ENCODE data around the gene PLEKHF1. TPM values are rescaled to one million over a fixed set of nuclear protein-coding genes. Genes with fewer than 3 reads are reported as not detected.

The PLEKHF1 gene
- total and polyA plus RNA-seq, 7 donors: 1.2 to 34.6 (median 19.4) TPM

DNA sequence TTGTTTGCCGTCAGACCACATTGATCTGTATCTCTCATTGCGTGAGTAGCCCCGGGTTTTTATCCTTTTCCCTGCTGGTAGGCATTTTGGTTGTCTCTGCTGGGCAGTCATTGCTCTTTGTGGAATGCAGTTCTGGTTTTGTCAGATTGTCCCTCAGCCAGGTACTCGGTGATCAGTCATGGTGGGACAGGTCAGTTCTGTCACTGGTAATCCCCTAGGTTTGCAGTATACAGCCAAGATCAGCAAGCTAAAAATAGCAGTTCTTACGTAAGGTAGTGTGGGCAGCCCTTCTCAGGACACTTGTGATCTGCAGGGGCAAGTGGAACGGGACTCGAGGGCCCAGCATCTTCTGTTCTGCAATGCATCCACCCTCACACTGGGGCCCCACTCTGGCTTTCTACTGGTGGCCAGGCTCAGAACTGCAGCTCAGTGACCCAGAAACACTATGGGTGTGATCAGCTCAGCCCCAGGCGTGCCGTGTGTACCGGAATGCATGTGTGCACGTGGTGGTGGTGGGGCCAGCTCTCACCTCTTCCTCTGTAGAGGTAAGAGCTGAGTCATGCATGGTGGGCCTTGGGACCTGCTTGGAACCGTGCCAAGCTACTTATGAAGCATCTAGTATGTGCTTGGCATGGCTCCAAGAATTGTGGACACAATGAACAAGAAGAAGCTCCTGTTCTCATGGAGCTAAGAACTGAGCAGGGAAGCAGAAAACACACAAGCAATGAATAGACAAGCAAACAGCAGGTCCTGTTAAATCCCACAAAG is 6.3 kb downstream of the PLEKHF1 start:
- H3K4me1 ChIP-seq: peaks cover 0 to 57% (median 42%) of the 10 kb centered on the region in 4 donors
- peak; percentile 72 for DNase-seq
- H3K9me3 ChIP-seq: no peaks in the 10 kb centered on the region
- no peak overlapping the region for H3K4me3 ChIP-seq
- peaks cover 15 to 31% (median 23%) of the 10 kb centered on the region in 4 donors for H3K36me3 ChIP-seq
- no peaks in the 10 kb centered on the region for H3K27me3 ChIP-seq
- 55 to 78% methylated on average over 12 of the region's 12 CpGs for WGBS, 2 donors
- intact Hi-C loops (cut with DNase I): no loop called here
- peak overlapping the region in 2 of 4 donors; percentile 49 to 53 for H3K27ac ChIP-seq
- peak in 1 of 4 donors; percentile 35 for TF ChIP-seq POLR2AphosphoS5 (IDR thresholded peaks at IDR 0.05)
- TF ChIP-seq, protein P1, sequence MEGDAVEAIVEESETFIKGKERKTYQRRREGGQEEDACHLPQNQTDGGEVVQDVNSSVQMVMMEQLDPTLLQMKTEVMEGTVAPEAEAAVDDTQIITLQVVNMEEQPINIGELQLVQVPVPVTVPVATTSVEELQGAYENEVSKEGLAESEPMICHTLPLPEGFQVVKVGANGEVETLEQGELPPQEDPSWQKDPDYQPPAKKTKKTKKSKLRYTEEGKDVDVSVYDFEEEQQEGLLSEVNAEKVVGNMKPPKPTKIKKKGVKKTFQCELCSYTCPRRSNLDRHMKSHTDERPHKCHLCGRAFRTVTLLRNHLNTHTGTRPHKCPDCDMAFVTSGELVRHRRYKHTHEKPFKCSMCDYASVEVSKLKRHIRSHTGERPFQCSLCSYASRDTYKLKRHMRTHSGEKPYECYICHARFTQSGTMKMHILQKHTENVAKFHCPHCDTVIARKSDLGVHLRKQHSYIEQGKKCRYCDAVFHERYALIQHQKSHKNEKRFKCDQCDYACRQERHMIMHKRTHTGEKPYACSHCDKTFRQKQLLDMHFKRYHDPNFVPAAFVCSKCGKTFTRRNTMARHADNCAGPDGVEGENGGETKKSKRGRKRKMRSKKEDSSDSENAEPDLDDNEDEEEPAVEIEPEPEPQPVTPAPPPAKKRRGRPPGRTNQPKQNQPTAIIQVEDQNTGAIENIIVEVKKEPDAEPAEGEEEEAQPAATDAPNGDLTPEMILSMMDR (IDR thresholded peaks at IDR 0.05): no peak
- peak in 1 of 4 donors; percentile 19 for TF ChIP-seq EP300 (IDR thresholded peaks at IDR 0.05)
- TF ChIP-seq POLR2A (IDR thresholded peaks at IDR 0.05): no peak

DNA sequence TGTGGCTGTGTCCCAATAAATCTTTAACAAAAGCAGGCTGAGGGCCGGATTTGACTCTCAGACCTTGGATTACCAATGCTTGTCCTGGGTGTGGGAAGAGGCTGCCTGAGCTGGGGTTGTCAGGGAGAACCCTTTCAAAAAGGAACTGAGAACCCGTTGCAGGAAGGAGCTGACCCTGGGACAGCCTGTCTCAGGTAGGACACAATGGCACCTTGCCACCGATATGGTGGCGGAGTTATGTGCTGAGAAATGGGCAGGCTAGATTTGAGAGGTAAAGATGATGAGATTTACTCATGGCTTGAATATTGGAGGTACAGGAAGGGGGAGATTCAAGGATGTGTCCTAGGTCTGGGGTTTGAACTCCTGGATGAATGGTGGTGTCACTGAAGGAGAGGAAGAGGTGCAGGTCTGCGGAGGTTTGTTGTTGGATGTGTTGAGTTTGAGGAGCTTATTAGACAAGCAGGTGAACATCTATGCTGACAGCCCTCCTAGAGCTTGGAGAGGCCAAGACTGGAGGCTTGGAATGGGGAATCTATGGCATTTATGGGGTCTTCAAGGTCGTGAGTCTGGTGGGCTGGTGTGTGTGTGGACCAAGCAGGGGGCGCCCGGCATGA is 7.2 kb downstream of the PLEKHF1 start:
- H3K27me3 ChIP-seq: no peaks in the 10 kb centered on the region
- H3K4me1 ChIP-seq: peaks cover 0 to 57% (median 40%) of the 10 kb centered on the region in 4 donors
- peaks cover 15 to 39% (median 28%) of the 10 kb centered on the region in 4 donors for H3K36me3 ChIP-seq
- peak overlapping the region in 2 of 4 donors; percentile 49 to 53 for H3K27ac ChIP-seq
- WGBS, 2 donors: 81 to 85% methylated on average over 8 of the region's 8 CpGs
- no peak overlapping the region for H3K4me3 ChIP-seq
- DNase-seq: peak; percentile 52
- TF ChIP-seq, protein P1 (IDR thresholded peaks at IDR 0.05): no peak
- no peak for TF ChIP-seq POLR2A (IDR thresholded peaks at IDR 0.05)
- TF ChIP-seq POLR2AphosphoS5 (IDR thresholded peaks at IDR 0.05): no peak
- TF ChIP-seq EP300 (IDR thresholded peaks at IDR 0.05): no peak
- H3K9me3 ChIP-seq: no peaks in the 10 kb centered on the region
- intact Hi-C loops (cut with DNase I): no loop called here

- no peak overlapping the region for H3K27ac ChIP-seq
- H3K9me3 ChIP-seq: no peaks in the 10 kb centered on the region
- peak; percentile 56 for DNase-seq
- H3K4me1 ChIP-seq: peaks cover 0 to 57% (median 40%) of the 10 kb centered on the region in 4 donors
- no peak for TF ChIP-seq POLR2A (IDR thresholded peaks at IDR 0.05)
- TF ChIP-seq POLR2AphosphoS5 (IDR thresholded peaks at IDR 0.05): no peak
- no peak for TF ChIP-seq EP300 (IDR thresholded peaks at IDR 0.05)
- TF ChIP-seq, protein P1 (IDR thresholded peaks at IDR 0.05): no peak
- no peaks in the 10 kb centered on the region for H3K27me3 ChIP-seq
- H3K4me3 ChIP-seq: no peak overlapping the region
- peaks cover 15 to 40% (median 29%) of the 10 kb centered on the region in 4 donors for H3K36me3 ChIP-seq
- WGBS, 2 donors: 59 to 85% methylated on average over 11 of the region's 11 CpGs
- intact Hi-C loops (cut with DNase I): no loop called here
Observed at GRCh38 chr19:29672933-29673336, 7.7 kb downstream of the PLEKHF1 start.

- Histone ChIP-seq H3K4me3 (no peak overlapping the region), H3K27ac (no peak overlapping the region), H3K27me3 (no peaks in the 10 kb centered on the region), H3K36me3 (peaks cover 15 to 40% (median 29%) of the 10 kb centered on the region in 4 donors), H3K9me3 (no peaks in the 10 kb centered on the region), H3K4me1 (peaks cover 0 to 57% (median 41%) of the 10 kb centered on the region in 4 donors)
- peak; percentile 59 for DNase-seq
- intact Hi-C loops (cut with DNase I): no loop called here
- 90 to 94% methylated on average over 57 of the region's 57 CpGs for WGBS, 2 donors
- no peak for TF ChIP-seq POLR2AphosphoS5 (IDR thresholded peaks at IDR 0.05)
- no peak for TF ChIP-seq EP300 (IDR thresholded peaks at IDR 0.05)
- TF ChIP-seq POLR2A (IDR thresholded peaks at IDR 0.05): no peak
- TF ChIP-seq, protein P1 (IDR thresholded peaks at IDR 0.05): no peak
Observed at GRCh38 chr19:29673451-29674371, 8.4 kb downstream of the PLEKHF1 start.
